ENCODE results near the gene FASLG.

DNA sequence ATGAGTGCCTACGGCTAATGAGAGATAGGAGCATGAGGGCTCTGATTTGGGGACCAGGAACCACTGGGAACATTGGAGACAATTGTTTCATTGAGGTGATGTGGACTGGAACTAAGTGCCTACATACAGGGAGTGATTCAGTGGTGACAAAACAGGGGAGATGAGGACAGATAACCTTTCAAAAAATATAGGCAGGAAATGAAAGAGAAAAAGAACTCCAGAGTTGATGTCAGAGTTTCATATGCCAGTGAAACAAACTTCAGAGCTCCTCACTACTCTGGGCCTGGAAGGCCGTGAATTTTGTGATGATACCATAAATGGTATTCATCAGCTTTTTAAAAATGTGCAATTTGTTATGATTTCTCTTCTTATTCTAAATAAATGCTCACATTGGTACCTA, 39.3 kb downstream of the FASLG start:
- TF ChIP-seq, protein P1, sequence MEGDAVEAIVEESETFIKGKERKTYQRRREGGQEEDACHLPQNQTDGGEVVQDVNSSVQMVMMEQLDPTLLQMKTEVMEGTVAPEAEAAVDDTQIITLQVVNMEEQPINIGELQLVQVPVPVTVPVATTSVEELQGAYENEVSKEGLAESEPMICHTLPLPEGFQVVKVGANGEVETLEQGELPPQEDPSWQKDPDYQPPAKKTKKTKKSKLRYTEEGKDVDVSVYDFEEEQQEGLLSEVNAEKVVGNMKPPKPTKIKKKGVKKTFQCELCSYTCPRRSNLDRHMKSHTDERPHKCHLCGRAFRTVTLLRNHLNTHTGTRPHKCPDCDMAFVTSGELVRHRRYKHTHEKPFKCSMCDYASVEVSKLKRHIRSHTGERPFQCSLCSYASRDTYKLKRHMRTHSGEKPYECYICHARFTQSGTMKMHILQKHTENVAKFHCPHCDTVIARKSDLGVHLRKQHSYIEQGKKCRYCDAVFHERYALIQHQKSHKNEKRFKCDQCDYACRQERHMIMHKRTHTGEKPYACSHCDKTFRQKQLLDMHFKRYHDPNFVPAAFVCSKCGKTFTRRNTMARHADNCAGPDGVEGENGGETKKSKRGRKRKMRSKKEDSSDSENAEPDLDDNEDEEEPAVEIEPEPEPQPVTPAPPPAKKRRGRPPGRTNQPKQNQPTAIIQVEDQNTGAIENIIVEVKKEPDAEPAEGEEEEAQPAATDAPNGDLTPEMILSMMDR (IDR thresholded peaks at IDR 0.05 in 2 of 3, conservative IDR thresholded peaks at IDR 0.05 in 1 of 3; ENCODE audit: control insufficient read depth in 2 of 3, extremely low read depth in 1 of 3, insufficient read depth in 1 of 3, low read depth in 3 of 3, low read length in 3 of 3), result no peak
- TF ChIP-seq HDGF (IDR thresholded peaks at IDR 0.05) (no peak), EP300 (IDR thresholded peaks at IDR 0.05; ENCODE audit: borderline replicate concordance in 1 of 2, control insufficient read depth in 1 of 2, low read depth in 2 of 2, low read length in 2 of 2) (no peak), MYC (IDR thresholded peaks at IDR 0.05; ENCODE audit: insufficient read depth, insufficient read length, insufficient replicate concordance, low read length, severe bottlenecking) (no peak), CREB1 (IDR thresholded peaks at IDR 0.05; ENCODE audit: low read depth) (no peak), CBFB (IDR thresholded peaks at IDR 0.05; ENCODE audit: low read depth) (no peak)
- TF ChIP-seq, protein P2, sequence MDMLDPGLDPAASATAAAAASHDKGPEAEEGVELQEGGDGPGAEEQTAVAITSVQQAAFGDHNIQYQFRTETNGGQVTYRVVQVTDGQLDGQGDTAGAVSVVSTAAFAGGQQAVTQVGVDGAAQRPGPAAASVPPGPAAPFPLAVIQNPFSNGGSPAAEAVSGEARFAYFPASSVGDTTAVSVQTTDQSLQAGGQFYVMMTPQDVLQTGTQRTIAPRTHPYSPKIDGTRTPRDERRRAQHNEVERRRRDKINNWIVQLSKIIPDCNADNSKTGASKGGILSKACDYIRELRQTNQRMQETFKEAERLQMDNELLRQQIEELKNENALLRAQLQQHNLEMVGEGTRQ (IDR thresholded peaks at IDR 0.05; ENCODE audit: borderline replicate concordance, low read depth, low read length), result no peak
- TF ChIP-seq, protein P3, sequence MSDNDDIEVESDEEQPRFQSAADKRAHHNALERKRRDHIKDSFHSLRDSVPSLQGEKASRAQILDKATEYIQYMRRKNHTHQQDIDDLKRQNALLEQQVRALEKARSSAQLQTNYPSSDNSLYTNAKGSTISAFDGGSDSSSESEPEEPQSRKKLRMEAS (IDR thresholded peaks at IDR 0.05; ENCODE audit: low read depth, low read length), result no peak

All from GM12878 (cell line).